Naive B cell (primary cell): ENCODE data around the gene GAREM2. TPM values are rescaled to one million over a fixed set of nuclear protein-coding genes. Genes with fewer than 3 reads are reported as not detected.

Experiments
- ATAC-seq, 2 donors: fragments of 150-1000 bp; cut with Tn5 transposase; 2 replicates each; pipeline ENCODE4 v1.10.0; 2021; ENCODE audit warnings: low read depth in 2 of 2, mild to moderate bottlenecking in 2 of 2, moderate library complexity in 2 of 2
- DNase-seq: peaks from one replicate; pipeline ENCODE4 v3.0.0; 2022
- H3K27ac Mint-ChIP-seq, 6 donors: one replicate each; pipeline ENCODE4 v1.8.0; 2020 to 2022; ENCODE audit warnings: mild to moderate bottlenecking in 6 of 6, mixed read lengths in 6 of 6, moderate library complexity in 5 of 6, inconsistent platforms in 2 of 6
- H3K27me3 Mint-ChIP-seq, 3 donors: one replicate each; pipeline ENCODE4 v1.8.0; 2021 to 2022; ENCODE audit warnings: mixed read lengths in 3 of 3, mild to moderate bottlenecking in 1 of 3
- H3K36me3 Mint-ChIP-seq, 2 donors: one replicate each; pipeline ENCODE4 v1.8.0; 2020 to 2022; ENCODE audit warnings: mixed read lengths in 2 of 2, inconsistent platforms in 1 of 2, mild to moderate bottlenecking in 1 of 2
- H3K4me1 Mint-ChIP-seq, 3 donors: one replicate each; pipeline ENCODE4 v1.8.0; 2020 to 2022; ENCODE audit warnings: mixed read lengths in 3 of 3, inconsistent platforms in 1 of 3, mild to moderate bottlenecking in 1 of 3, moderate library complexity in 1 of 3
- H3K4me3 Mint-ChIP-seq, 8 donors: one replicate each; pipeline ENCODE4 v1.8.0; 2020 to 2022; ENCODE audit warnings: mild to moderate bottlenecking in 8 of 8, mixed read lengths in 8 of 8, moderate library complexity in 8 of 8, inconsistent platforms in 2 of 8
- H3K9me3 Mint-ChIP-seq, 7 donors: one replicate each; pipeline ENCODE4 v1.8.0; 2020 to 2022; ENCODE audit warnings: mixed read lengths in 7 of 7, mild to moderate bottlenecking in 5 of 7, inconsistent platforms in 2 of 7, moderate library complexity in 1 of 7
- polyA plus RNA-seq, 6 donors: library from polyadenylated mRNA; unstranded; fragments of 300-500 nt; fragmentation: Illumina TruSeq; gene quantifications; one replicate each; pipeline ENCODE4 v1.2.3, GENCODE V29; 2021; ENCODE audit warnings: low read depth in 6 of 6

Gene GAREM2
- polyA plus RNA-seq, 6 donors from 2014 or later = 0.29 to 2.1 (median 0.79) TPM; not detected in 2

DNA sequence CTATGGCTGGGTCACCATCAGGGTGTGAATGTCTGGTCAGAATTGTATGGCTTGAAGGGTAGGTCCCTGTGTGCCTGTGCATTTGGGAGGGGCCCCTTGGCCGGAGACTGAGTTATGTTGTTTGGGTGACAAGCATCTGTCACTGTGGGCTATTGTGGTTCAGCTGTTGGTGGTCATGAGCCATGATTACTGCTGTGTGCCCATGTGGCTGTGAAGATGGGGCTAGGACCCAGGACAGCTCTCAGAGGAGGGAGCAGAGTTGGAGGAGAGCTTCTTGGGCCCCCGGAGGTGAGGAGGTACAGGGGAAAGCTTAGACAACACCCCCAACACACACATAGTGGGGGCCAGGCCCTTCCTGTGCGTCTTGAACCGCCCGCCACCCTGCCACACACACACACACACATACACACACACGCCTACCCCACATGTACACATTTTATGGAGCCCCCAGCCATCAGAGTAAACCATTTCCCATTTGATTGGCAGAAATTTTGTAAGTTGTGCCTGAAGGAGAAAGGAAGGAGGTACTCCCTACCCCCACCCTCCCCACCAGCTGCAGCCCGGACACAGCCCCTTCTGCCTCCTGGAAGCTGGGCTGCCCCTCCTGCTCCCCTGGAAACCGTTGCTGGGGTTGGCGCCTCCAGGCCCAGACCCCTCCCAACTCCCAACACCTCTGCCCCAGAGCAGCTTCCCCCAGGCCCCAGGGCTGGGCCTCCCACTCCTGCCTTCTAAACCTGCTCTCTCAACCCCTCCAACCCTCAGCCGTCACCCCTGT is 2.0 kb downstream of the GAREM2 start:
- peaks cover 21 to 35% (median 26%) of the 10 kb centered on the region in 3 donors for H3K4me1 Mint-ChIP-seq
- no peak for ATAC-seq
- peak overlapping the region in 7 of 8 donors; percentile 29 to 92 (median 81) for H3K4me3 Mint-ChIP-seq
- peaks cover 33 to 75% (median 73%) of the 10 kb centered on the region in 3 donors for H3K27me3 Mint-ChIP-seq
- peaks cover 0 to 12% of the 10 kb centered on the region in 2 donors for H3K36me3 Mint-ChIP-seq
- peaks cover 0 to 3% (median 0%) of the 10 kb centered on the region in 7 donors for H3K9me3 Mint-ChIP-seq
- H3K27ac Mint-ChIP-seq = no peak overlapping the region
- no peak for DNase-seq

- H3K4me3 Mint-ChIP-seq = peak overlapping the region in 2 of 8 donors; percentile 9 to 29
- DNase-seq (no peak), ATAC-seq (no peak)
These were observed 2.8 kb downstream of the GAREM2 start for GRCh38 chr2:26175466-26176278.

DNA sequence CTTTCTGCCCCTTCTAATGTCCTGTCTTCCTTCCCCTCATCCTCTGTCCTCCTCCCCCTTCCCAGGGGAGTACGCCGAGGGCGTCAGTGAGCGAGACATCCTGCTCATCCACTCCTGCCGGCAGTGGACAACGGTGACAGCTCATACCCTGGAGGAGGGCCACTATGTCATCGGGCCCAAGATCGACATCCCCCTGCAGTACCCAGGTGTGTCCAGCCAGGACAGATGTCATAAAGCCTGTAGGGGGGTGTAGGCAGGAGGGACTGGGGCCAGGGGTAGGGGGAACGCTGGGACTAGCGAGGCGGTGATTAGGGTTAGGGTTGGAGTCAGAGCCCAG is 3.4 kb downstream of the GAREM2 start:
- Mint-ChIP-seq H3K9me3 (peaks cover 0 to 3% (median 0%) of the 10 kb centered on the region in 7 donors), H3K4me3 (peak overlapping the region in 1 of 8 donors; percentile 9), H3K36me3 (peaks cover 0 to 17% of the 10 kb centered on the region in 2 donors), H3K27ac (no peak overlapping the region), H3K4me1 (peaks cover 24 to 40% (median 26%) of the 10 kb centered on the region in 3 donors), H3K27me3 (peaks cover 44 to 80% (median 78%) of the 10 kb centered on the region in 3 donors)
- ATAC-seq (no peak), DNase-seq (no peak)

More at GRCh38 chr2:26175466-26176278, 2.8 kb downstream of the GAREM2 start:
- peaks cover 0 to 12% of the 10 kb centered on the region in 2 donors for H3K36me3 Mint-ChIP-seq
- H3K27ac Mint-ChIP-seq = no peak overlapping the region
- H3K27me3 Mint-ChIP-seq = peaks cover 38 to 80% (median 78%) of the 10 kb centered on the region in 3 donors
- peaks cover 0 to 3% (median 0%) of the 10 kb centered on the region in 7 donors for H3K9me3 Mint-ChIP-seq
- peaks cover 24 to 40% (median 26%) of the 10 kb centered on the region in 3 donors for H3K4me1 Mint-ChIP-seq

DNA sequence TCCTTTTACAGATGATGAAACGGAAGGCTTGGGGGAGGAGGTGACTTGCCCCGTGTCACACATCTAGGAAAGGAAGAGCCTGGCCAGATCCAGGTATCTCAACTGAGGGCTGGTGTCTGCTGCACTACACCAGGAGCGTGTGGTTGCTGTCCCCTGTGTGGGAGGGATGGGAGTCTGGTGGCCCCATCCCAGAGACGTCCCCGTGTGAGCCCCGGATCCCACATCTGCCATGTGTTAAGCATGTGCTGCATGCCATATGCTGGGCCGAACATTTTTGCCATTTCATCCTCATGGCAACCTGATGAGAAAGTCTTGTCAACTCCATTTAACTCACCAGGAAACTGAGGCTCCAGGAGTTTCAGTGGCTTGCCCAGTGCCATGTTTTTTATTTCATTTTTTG is 4.2 kb downstream of the GAREM2 start:
- Mint-ChIP-seq H3K36me3 (peaks cover 0 to 10% of the 10 kb centered on the region in 2 donors), H3K27ac (no peak overlapping the region), H3K27me3 (peaks cover 40 to 77% (median 72%) of the 10 kb centered on the region in 3 donors), H3K4me3 (no peak overlapping the region), H3K4me1 (peaks cover 17 to 31% (median 19%) of the 10 kb centered on the region in 3 donors), H3K9me3 (no peaks in the 10 kb centered on the region)
- DNase-seq = no peak
- ATAC-seq = no peak

GRCh38 chr2:26178246-26178645 is 5.4 kb downstream of the GAREM2 start:
- ATAC-seq (no peak), DNase-seq (no peak)
- Mint-ChIP-seq H3K4me1 (peaks cover 14 to 28% (median 16%) of the 10 kb centered on the region in 3 donors), H3K9me3 (no peaks in the 10 kb centered on the region), H3K4me3 (peak overlapping the region in 6 of 8 donors; percentile 22 to 71 (median 64)), H3K27ac (peak overlapping the region in 2 of 6 donors; percentile 54 to 63), H3K27me3 (peaks cover 40 to 75% (median 68%) of the 10 kb centered on the region in 3 donors), H3K36me3 (peaks cover 0 to 8% of the 10 kb centered on the region in 2 donors)

- peaks cover 12 to 28% (median 14%) of the 10 kb centered on the region in 3 donors for H3K4me1 Mint-ChIP-seq
- peaks cover 0 to 8% of the 10 kb centered on the region in 2 donors for H3K36me3 Mint-ChIP-seq
- peaks cover 40 to 70% (median 62%) of the 10 kb centered on the region in 3 donors for H3K27me3 Mint-ChIP-seq
- DNase-seq (no peak), ATAC-seq (peak; percentile 44 to 69)
- peak overlapping the region; percentile 8 to 85 (median 67) for H3K4me3 Mint-ChIP-seq
- H3K27ac Mint-ChIP-seq = peak overlapping the region in 2 of 6 donors; percentile 54 to 63
- no peaks in the 10 kb centered on the region for H3K9me3 Mint-ChIP-seq
These were observed 6.0 kb downstream of the GAREM2 start for GRCh38 chr2:26178746-26179436.

DNA sequence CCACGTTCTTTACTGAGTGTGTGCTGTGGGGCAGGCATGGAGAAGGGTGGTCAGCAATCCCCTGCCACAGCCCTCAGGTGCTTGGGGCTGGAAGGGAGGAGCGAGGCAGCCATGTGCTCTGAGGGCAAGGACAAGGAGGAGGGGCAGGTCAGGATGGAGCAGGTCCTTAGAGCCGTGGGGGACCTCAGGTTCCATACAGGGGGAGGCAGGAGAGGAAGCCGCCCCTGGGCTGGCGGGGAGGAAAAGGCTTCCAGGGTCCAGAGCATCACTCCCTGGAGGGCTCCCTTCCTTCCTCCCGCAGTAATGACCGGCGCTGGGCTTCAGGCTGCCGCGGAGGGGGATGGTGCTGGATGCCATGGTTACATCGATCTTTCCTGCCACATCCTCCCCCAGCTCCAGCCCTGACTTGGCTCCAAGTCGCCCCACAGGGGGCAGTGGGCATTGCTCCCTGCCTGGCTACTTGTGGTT is 6.6 kb downstream of the GAREM2 start:
- H3K36me3 Mint-ChIP-seq = peaks cover 0 to 8% of the 10 kb centered on the region in 2 donors
- DNase-seq (no peak), ATAC-seq (peak in 1 of 2 donors; percentile 13)
- peak overlapping the region in 7 of 8 donors; percentile 8 to 85 (median 67) for H3K4me3 Mint-ChIP-seq
- H3K9me3 Mint-ChIP-seq = no peaks in the 10 kb centered on the region
- peaks cover 8 to 24% (median 11%) of the 10 kb centered on the region in 3 donors for H3K4me1 Mint-ChIP-seq
- H3K27me3 Mint-ChIP-seq = peaks cover 36 to 65% (median 56%) of the 10 kb centered on the region in 3 donors
- H3K27ac Mint-ChIP-seq = no peak overlapping the region

DNA sequence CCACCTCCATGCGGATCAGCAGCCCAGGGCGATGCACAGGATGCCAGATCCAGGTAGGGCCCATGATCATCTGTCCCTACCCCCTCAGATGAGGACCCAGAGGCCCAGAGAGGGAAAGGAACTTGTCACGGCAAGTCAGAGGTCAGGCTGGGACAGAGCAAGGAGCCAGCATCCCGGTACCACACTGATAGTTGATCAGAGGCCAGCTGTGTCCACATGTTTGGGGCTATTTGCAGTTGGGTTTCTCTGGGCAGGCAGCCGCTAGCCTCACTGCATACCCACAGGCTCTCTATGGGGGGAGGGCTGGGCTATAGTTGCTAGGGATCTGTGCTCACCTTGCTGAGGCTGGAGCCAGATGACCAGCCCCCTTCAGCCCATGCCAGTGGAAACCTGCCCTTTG is 9.6 kb downstream of the GAREM2 start:
- H3K4me1 Mint-ChIP-seq = peaks cover 11 to 30% (median 11%) of the 10 kb centered on the region in 3 donors
- H3K27me3 Mint-ChIP-seq = peaks cover 18 to 49% (median 37%) of the 10 kb centered on the region in 3 donors
- no peaks in the 10 kb centered on the region for H3K9me3 Mint-ChIP-seq
- no peak for ATAC-seq
- DNase-seq = no peak
- H3K4me3 Mint-ChIP-seq = peak overlapping the region in 1 of 8 donors; percentile 6
- peaks cover 0 to 8% of the 10 kb centered on the region in 2 donors for H3K36me3 Mint-ChIP-seq
- no peak overlapping the region for H3K27ac Mint-ChIP-seq

GRCh38 chr2:26182887-26183630 is 10.2 kb downstream of the GAREM2 start:
- no peaks in the 10 kb centered on the region for H3K9me3 Mint-ChIP-seq
- no peak overlapping the region for H3K27ac Mint-ChIP-seq
- ATAC-seq = no peak
- peaks cover 0 to 8% of the 10 kb centered on the region in 2 donors for H3K36me3 Mint-ChIP-seq
- H3K4me1 Mint-ChIP-seq = peaks cover 11 to 30% (median 11%) of the 10 kb centered on the region in 3 donors
- peak overlapping the region; percentile 32 to 88 (median 60) for H3K4me3 Mint-ChIP-seq
- H3K27me3 Mint-ChIP-seq = peaks cover 18 to 43% (median 37%) of the 10 kb centered on the region in 3 donors
- DNase-seq = no peak

- no peak for ATAC-seq
- H3K27ac Mint-ChIP-seq = peak overlapping the region in 2 of 6 donors; percentile 54 to 81
- H3K4me3 Mint-ChIP-seq = peak overlapping the region; percentile 42 to 88 (median 75)
- H3K36me3 Mint-ChIP-seq = peaks cover 0 to 8% of the 10 kb centered on the region in 2 donors
- H3K4me1 Mint-ChIP-seq = peaks cover 9 to 21% (median 11%) of the 10 kb centered on the region in 3 donors
- no peaks in the 10 kb centered on the region for H3K9me3 Mint-ChIP-seq
- no peak for DNase-seq
- H3K27me3 Mint-ChIP-seq = peaks cover 17 to 40% (median 33%) of the 10 kb centered on the region in 3 donors
These were observed 11.2 kb downstream of the GAREM2 start for GRCh38 chr2:26184121-26184520.

GRCh38 chr2:26184555-26185303 is 11.8 kb downstream of the GAREM2 start:
- DNase-seq (peak; percentile 75), ATAC-seq (peak; percentile 97)
- Mint-ChIP-seq H3K4me3 (peak overlapping the region in 7 of 8 donors; percentile 21 to 81 (median 47)), H3K9me3 (no peaks in the 10 kb centered on the region), H3K4me1 (peaks cover 5 to 16% (median 7%) of the 10 kb centered on the region in 3 donors), H3K27me3 (peaks cover 14 to 34% (median 27%) of the 10 kb centered on the region in 3 donors), H3K36me3 (peaks cover 0 to 8% of the 10 kb centered on the region in 2 donors), H3K27ac (peak overlapping the region in 1 of 6 donors; percentile 20)
